Raji (cell line): Measurements from ENCODE around the gene NAE1.

Experiments used
- POLR2A ChIP-seq: IDR thresholded peaks from 2 replicates; pipeline ENCODE4 v1.6.1; 2011; ENCODE audit warnings: low read depth, low read length, control low read depth; ENCODE audit not compliant: insufficient read depth

Gene NAE1

DNA sequence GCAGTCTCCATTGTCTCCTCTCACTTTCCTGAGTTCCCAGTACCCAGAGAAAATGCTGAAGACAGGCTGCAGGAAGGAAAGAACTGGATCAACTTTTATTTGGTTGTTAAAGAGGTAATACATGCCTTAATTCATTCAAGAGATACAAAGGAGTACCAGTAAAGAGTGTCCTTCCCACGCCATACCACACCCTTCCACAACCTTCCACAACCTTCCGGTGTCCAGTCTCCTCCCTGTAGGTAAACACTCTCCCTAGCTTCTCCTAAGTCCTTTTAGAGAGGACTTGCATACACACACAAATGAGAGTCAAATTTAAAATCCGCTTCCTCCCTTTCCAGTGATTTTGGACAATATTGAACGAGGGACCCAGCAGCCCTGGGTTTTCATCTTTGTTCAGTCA, 10.6 kb upstream of the NAE1 start:
- TF ChIP-seq POLR2A: no peak

DNA sequence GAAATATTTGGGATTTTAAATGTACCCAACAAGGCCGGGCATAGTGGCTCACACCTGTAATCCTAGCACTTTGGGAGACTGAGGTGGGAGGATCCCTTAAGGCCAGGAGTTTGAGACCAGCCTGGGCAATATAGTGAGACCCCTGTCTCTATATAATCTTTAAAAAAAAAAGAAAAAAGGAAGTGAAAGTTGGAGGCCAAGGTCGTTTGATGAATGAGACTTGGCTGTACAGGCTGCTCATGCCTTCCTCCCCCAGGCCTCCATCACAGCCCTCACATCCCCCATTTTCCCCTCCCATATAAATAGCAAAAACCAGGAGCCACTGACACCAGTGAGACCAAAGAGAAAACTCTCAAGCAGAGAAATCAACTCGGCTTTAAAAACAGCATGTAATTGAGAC, 10.1 kb upstream of the NAE1 start:
- TF ChIP-seq POLR2A: no peak

DNA sequence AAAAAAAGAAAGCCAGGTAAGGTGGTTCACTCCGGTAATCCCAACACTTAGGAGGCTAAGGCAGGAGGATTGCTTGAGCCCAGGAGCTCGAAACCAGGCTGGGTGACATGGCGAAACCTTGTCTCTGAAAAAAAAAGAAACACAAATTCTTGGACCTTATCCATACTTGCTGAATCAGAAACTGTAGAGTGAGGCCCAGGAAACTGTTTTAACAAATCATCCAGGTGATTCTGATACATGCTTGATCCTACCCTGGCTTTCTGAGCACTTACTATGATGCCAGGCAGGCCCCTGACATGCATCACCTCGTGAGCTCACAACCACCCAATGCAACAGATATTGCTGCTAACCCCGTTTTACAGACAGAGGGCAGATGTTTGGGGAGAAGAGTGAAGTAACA, 4.0 kb upstream of the NAE1 start:
- TF ChIP-seq POLR2A: no peak

DNA sequence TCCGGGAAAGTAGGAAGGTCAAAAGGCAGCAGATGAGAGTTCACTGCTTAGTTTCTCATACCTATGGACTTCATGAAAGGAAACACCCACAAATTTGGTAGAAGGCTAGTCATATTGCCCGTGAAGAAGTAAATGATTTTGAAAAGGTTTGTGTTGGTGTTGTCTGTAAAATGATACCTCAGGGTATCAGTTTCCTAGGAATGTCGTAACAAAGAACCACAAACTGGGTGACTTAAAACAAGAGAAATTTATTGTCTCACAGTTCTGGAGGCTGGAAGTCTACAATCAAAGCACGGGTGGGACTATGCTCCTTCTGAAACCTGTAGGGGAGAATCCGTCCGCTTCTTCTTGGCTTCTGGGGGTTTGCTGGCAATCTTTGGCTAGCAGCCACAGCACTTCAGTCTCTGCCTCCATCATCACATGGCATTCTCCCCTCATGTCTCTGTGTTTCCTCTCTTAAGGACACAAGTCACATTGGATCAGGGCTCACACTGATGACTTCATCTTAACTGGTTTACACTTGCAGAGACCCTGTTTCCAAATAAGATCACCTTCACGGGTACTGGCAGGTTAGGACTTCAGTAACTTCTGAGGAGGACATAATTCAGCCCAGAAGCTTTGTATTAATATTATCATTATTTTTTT, 2.0 kb upstream of the NAE1 start:
- no peak for TF ChIP-seq POLR2A

DNA sequence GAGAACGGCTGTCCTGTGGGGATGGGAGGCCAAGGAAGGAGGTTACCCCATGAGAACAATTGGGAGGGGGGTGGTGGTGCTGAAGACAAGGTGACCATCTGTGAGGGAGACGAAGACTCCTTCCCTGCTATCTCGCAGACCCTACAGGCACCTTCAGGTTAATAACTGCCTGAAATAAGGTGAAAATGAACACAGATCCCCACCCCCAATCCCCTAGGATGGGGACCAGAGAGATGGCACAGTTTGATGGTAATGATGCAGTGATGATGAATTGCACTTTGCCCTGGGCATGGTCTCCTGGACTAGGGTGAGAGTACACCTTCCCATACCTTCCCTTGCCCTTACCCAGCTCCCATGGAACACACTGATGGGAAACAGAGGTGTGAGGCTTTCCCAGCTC, 1.4 kb upstream of the NAE1 start:
- no peak for TF ChIP-seq POLR2A

DNA sequence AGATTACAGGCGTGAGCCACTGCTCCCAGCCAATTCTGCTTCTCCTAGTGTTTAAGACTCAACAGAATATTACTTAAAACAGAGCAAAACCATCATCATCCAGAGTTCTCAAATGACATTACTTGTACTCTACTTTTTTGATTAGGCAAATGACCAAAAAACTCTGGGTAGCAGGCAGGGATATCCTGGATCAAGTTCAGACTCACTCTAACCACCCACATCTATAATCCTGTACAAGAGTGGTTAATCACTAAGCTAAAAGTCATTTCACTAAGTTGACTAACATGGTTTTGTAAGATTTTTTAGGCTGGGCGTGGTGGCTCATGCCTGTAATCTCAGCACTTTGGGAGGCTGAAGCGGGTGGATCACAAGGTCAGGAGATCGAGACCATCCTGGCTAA, 6.8 kb downstream of the NAE1 start:
- TF ChIP-seq POLR2A: no peak

DNA sequence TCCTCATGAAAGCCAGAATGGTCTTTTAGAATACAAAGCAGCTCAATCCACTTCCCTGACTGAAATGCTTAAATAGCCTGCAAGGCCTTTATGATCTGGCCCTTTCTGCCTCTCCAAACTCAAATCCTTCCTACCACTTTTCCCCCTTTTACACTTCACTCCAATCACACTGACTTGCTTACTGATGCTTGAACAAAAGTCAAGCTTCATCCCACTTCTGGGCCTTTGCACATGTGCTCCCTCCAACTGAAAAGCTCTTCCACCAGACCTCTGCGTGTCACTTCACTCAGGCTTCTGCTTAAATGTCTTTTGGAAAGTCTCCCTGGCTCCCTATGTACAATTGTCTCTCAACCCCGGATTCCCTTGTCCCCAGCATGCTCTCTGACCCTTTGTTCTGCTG, 16.0 kb downstream of the NAE1 start:
- no peak for TF ChIP-seq POLR2A

DNA sequence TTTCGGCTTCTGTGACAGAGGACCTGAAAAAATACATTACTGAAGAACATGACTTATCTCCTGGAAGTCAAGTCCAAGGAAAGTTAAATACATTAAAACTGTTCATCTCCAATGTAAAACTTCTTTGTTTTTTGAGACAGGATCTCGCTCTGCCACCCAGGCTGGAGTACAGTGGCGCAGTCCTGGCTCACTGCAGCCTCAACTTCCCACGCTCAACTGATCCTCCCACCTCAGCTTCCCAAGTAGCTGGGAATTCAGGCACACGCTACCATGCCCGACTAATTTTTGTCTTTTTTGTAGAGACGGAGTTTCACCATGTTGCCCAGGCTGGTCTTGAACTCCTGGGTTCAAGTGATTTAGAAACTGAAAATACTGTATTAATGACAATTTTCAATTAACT, 19.7 kb downstream of the NAE1 start:
- TF ChIP-seq POLR2A: no peak

DNA sequence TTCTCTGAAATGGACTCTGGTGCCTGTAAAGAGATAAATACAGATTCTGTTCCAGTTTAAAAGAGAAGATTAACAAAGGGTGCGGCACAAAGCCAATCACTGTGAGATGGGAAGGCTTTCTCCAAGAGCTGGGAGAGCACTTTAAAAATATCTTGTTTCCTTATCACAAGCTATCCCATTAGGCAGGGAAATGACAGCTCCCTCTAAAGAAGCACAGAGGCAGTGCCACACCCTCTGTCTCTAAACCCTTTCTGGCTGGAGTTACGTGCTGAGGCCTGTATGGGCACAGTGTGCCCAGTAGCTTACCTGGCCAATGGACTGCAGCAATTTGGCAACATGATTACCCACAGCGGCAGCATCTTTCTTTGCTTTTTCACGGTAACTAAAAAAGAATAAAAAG, 20.4 kb downstream of the NAE1 start:
- TF ChIP-seq POLR2A: no peak

DNA sequence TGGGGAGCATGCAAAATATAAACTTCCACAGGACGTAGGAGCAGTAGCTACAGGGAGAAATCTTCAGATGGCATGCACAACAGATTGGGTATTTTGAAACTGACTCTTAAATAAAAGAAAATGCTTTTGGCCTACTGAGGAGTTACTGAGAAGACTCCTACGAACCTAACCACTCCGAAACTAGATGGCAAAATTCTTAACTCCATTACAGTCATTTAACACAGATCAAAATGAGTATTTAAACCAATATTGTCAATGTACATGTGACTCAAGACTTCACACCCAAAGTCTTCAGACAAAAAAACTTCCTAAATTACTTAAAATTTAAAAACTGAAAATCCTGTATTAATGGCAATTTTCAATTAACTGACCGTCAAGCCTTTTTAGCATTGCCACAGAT, 21.0 kb downstream of the NAE1 start:
- no peak for TF ChIP-seq POLR2A

DNA sequence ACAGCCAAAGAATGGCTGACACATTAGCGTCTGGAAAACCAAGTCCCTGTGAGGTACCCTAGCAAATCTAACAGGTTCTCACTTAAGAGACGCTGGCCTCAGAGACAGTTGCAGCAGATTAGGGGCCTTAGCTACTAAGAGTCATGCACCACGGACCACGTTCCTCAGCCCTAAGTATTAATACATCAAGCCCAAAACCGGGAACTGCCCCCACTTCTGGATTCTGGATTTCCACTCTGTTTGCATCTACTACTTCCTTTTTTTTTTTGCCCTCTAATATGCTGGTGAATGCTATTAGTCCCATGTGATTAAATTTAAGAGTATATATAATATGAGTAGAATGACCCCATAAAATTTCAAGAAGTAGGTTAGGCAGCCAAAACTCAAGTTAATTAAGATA, 28.6 kb downstream of the NAE1 start:
- no peak for TF ChIP-seq POLR2A

DNA sequence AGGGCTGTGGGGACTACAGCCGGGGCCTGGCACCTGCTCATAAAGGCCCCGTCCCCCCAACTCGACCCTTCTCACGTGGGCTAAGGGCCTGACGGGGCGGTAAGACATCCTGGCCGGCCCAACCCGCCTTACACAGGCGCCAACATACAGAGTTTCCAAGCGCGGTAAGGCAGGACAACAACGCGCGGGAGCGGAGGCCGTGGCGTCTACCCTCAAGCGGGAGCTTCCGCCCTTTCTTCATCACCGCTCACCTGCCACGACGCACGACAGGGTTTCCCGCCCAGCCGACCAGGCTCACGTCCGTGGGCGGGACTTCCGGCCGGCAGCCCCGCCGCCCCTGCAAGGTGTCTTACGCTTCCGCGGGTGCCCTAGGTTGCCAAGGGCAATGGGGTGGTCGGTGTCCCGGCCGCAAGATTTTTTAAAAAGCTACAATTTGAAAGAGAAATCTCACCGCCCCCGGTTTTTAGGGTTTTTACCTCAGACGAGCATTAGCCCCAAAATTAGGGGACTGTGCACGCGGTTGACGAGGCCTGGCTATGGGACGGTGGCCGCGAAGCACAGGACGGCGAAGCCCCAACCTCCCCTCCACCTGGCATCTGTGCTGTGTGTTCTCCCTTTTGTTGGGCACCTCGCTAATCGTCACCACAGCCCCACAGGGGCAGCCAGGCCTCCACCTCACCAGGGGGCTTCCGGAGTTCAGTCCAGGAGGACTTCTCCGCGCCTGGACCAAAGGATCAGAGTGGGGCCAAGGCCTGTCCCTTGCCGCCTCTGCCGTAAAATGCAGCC, 29.3 kb downstream of the NAE1 start, which contains the start of gene TERB1:
Gene TERB1, minus strand, starts transcription at position 265 of the 786 bp plus-strand sequence. CDS start 4,786 bp downstream, outside the sequence.
- TF ChIP-seq POLR2A: no peak

DNA sequence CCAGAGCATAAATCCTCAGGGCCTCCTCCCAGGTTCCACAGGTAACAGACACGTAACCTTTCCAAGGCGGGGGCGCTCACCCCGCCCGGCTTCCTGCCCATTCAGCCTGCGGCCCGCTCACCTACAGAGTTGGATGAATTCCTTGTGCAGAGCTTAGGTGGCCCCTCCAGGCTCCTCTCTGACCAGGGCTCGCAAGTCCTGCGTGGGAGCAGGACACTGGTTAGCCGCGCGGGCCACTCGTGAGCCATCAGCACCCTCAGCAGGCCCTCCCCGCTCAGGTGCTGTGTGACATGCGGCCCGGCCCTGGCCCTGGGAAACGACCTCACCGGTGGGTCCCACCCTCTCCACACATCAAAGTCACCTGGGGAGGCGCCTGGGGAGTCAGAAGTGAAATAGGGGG, 29.9 kb downstream of the NAE1 start:
- TF ChIP-seq POLR2A: no peak

DNA sequence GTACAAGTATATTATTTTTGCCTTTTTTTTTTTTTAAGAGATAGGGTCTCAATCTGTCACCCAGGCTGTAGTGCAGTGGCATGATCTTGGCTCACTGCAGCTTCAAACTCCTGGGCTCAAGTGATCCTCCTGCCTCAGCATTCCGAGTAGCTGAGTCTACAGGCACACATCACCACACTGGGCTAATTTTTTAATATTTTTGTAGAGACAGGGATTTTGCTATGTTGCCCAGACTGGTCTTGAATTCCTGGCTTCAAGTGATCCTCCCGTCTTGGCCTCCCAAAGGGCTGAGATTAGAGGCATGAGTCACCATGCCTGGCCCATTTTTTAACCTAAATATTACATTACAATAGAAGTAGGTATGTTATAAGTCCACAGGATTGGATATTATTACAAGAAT, 32.6 kb downstream of the NAE1 start:
- no peak for TF ChIP-seq POLR2A

DNA sequence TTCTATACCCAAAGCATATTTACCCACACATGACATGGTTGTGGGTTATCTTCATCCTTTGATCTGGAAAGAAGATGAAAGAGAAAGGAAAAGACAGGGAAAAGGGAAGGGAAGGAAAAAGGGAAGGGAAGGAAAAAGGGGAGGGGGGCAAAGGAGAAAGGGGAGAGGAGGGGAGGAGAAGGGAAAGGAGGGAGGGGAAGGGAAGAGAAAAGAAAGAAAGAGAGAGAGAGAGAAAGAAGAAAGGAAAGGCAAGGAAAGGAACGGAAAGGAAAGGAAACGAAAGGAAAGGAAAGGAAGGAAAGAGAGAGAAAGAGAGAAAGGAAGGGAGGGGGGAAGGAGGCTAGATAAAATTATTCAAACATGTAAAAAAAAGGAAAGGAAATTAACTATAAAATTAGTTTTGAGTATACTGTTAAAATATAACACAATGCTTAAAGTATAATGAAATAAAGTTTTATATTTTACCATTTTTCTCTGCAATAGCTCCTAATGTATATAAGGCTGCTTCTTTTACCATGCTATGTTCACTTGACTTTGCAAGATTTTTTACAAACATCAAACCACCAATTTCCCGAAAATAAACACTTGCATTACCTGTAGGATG, 40.5 kb downstream of the NAE1 start:
- no peak for TF ChIP-seq POLR2A

DNA sequence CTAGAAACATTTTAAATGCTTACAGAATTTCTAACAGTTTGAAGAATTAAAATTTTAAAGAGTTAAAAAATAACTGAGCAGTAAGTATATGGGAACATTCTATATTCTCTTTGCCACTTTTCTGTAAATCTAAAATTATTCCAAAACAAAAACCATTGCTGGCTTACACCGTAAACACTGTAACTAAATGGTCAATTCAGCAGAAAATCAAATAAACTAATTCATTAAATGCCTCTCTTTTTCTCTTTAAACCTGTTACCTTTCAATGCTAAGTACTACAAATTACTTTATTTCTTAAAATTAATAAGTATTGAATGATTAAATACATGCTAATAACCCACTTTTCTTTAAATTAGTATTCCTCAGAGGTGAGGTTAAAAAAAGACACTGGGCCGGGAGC, 43.3 kb downstream of the NAE1 start:
- TF ChIP-seq POLR2A: no peak
